K562 (cell line): ENCODE measurements around the gene WDCP. TPM values are rescaled to one million over a fixed set of nuclear protein-coding genes. Genes with fewer than 3 reads are reported as not detected.
A peak's percentile ranks its signal among the peaks of the same experiment; 100 is the strongest.

ENCODE experiments used
- CAMTA2 ChIP-seq: fragments of 250-450 bp; sonication (Bioruptor Pico); conservative IDR thresholded peaks from 2 replicates; pipeline ENCODE4 v1.5.1; 2022
- CBX1 ChIP-seq: sonication (generic); IDR thresholded peaks from 2 replicates; pipeline ENCODE4 v1.6.1; 2016; ENCODE audit warnings: antibody characterized with exemption, low read depth, mild to moderate bottlenecking
- COPS2 ChIP-seq: fragments of 450-650 bp; conservative IDR thresholded peaks from 2 replicates; pipeline ENCODE4 v1.6.1; 2016; ENCODE audit warnings: mild to moderate bottlenecking, moderate library complexity
- E2F1 ChIP-seq: sonication (generic); formaldehyde crosslinking; IDR thresholded peaks from 2 replicates; pipeline ENCODE4 v1.8.1; 2023; ENCODE audit warnings: mild to moderate bottlenecking, missing genetic modification reagents, moderate library complexity
- ESRRA ChIP-seq: fragments of 450-650 bp; IDR thresholded peaks from 2 replicates; pipeline ENCODE4 v1.6.1; 2014; ENCODE audit warnings: low read depth, mild to moderate bottlenecking, moderate library complexity, borderline replicate concordance
- ETV1 ChIP-seq: fragments of 450-650 bp; conservative IDR thresholded peaks from 2 replicates; pipeline ENCODE4 v1.6.1; 2016; ENCODE audit warnings: missing genetic modification characterization, control low read depth, low read depth, missing compliant biosample characterization
- PCBP1 ChIP-seq: fragments of 200-400 bp; formaldehyde crosslinking; IDR thresholded peaks from 2 replicates; pipeline ENCODE4 v1.6.1; 2018; ENCODE audit warnings: mild to moderate bottlenecking, low read depth, low read length; ENCODE audit not compliant: poor library complexity, severe bottlenecking
- PURB ChIP-seq: sonication (generic); formaldehyde crosslinking; IDR thresholded peaks from 2 replicates; pipeline ENCODE4 v1.9.0; 2021; ENCODE audit warnings: low read depth, mild to moderate bottlenecking, missing genetic modification reagents
- RBBP5 ChIP-seq: fragments of 200-600 bp; sonication (generic); IDR thresholded peaks from 2 replicates; pipeline ENCODE4 v1.6.1; 2012; ENCODE audit warnings: borderline replicate concordance, mild to moderate bottlenecking, low read length, control low read depth, inconsistent platforms; ENCODE audit not compliant: insufficient read depth, poor library complexity, severe bottlenecking
- RUNX1 ChIP-seq: sonication (generic); IDR thresholded peaks from 2 replicates; pipeline ENCODE4 v1.6.1; 2016; ENCODE audit warnings: antibody characterized with exemption, low read depth
- ZBTB5 ChIP-seq: fragments of 450-650 bp; IDR thresholded peaks from 2 replicates; pipeline ENCODE4 v1.6.1; 2017; ENCODE audit warnings: antibody characterized with exemption
- ZC3H8 ChIP-seq: fragments of 450-650 bp; IDR thresholded peaks from 2 replicates; pipeline ENCODE4 v1.6.1; 2017
- ZNF133 ChIP-seq: fragments of 250-450 bp; sonication (Bioruptor Pico); IDR thresholded peaks from 2 replicates; pipeline ENCODE4 v1.4.0; 2020; ENCODE audit warnings: mild to moderate bottlenecking
- ZNF318 ChIP-seq, 2 experiments: fragments of 450-650 bp; IDR thresholded peaks; 2 replicates each; pipeline ENCODE4 v1.6.1; 2016; ENCODE audit warnings: mild to moderate bottlenecking in 2 of 2, borderline replicate concordance in 1 of 2, low read depth in 1 of 2, moderate library complexity in 1 of 2
- polyA plus RNA-seq, 8 experiments: library from polyadenylated mRNA; depleted of rRNA in 4 of 8; stranded (reverse) in 5 of 8; unstranded in 3 of 8; fragments of >200 nt; fragmentation: Nextera tagmentation in 2 of 8; fragmentation: Illumina TruSeq in 1 of 8; extraction: Ambion mirVana in 2 of 8; extraction: Trizol in 1 of 8; gene quantifications; 2 replicates each; pipeline versions ENCODE4 v1.2.1 to v1.2.3, GENCODE V29; 2011 to 2014; ENCODE audit warnings: inconsistent platforms in 1 of 8, missing spikeins in 1 of 8
- total RNA-seq, 7 experiments: library from RNA; depleted of rRNA in 6 of 7; stranded (reverse); fragments of >200 nt in 6 of 7; fragmentation: Illumina TruSeq in 2 of 7; extraction: Trizol in 2 of 7; gene quantifications; 2 replicates each; pipeline versions ENCODE4 v1.2.1 to v1.2.3, GENCODE V29; 2011 to 2021; ENCODE audit warnings: low replicate concordance in 1 of 7

Gene WDCP
- total and polyA plus RNA-seq, 9 of the 15 experiments (the other 6 are each of a cell fraction or from before 2014, with no cell fraction given): 10.1 to 41.4 (median 21.8) TPM

DNA sequence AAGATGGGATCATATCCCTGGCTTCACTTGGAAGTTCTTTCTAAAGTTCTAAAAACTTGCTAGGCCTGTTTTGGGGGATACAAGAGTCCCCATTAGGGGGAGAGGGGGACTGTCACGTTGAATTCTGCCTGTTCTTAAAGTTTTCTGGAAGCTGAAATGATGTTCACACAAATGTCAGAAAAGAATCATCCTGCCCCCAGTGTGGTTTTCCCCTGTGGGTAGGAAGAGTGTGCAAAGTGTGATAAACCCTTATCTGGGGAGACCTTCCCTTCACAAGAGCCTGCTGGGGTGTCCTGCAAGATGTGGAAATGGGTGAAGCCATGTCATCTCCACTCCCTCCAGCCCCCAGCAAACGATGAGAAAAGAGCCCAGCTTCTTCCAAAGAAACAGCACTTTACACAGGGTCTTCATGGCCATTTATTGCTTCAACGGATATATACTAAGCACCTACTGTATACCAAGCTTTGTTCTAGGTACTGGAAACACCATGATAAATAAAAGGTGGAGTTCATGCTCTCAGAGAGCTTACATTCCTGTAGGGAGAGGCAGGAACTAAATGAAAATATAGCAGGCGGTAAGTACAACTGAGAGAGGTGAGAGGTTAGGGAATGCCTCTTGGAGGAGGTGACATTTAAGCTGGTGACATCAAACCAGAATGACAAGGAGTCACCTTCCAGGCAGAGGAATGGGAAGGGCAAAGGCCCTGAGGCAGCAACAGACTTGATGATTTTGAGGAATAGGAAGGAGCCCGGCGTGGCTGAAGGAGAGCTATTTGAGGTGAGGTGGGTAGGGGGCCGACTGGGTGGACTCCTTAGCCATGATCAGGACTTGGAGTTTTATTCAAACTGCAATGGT, 35.7 kb downstream of the WDCP start (continued):
- TF ChIP-seq ZNF318 (IDR thresholded peaks at IDR 0.05; ENCODE audit: borderline replicate concordance in 1 of 2, low read depth in 1 of 2) (peak in 1 of 2 experiments; percentile 63; a peak in 1 of 4 replicates), ZC3H8 (no peak), CBX1 (no peak), E2F1 (CRISPR knock-in tag) (no peak), RUNX1 (peak; percentile 95), RBBP5 (peak; percentile 9), ESRRA (peak; percentile 90), ETV1 (peak; percentile 46; the same call in 1 of the 2 replicates), CAMTA2 (no peak), PURB (CRISPR knock-in tag) (no peak), PCBP1 (no peak), COPS2 (no peak), ZNF133 (CRISPR knock-in tag) (no peak), ZBTB5 (no peak)
